GM12878 (cell line): Measurements from ENCODE around the gene KCNQ1.

ENCODE experiments used
- CEBPB ChIP-seq, 2 experiments: fragments of 150-350 bp in 1 of 2; IDR thresholded peaks; 2 replicates each; pipeline ENCODE4 v1.6.1; 2012 to 2014; ENCODE audit warnings: low read depth in 2 of 2, low read length in 2 of 2, borderline replicate concordance in 1 of 2, inconsistent platforms in 1 of 2
- POLR2A ChIP-seq: IDR thresholded peaks from 2 replicates; pipeline ENCODE4 v1.6.1; 2011; ENCODE audit warnings: low read depth, mild to moderate bottlenecking, low read length
- POLR2AphosphoS5 ChIP-seq: IDR thresholded peaks from 2 replicates; pipeline ENCODE4 v1.6.1; 2011; ENCODE audit warnings: mild to moderate bottlenecking, low read length, inconsistent platforms
- ZBED1 ChIP-seq: IDR thresholded peaks from 2 replicates; pipeline ENCODE4 v1.6.1; 2016; ENCODE audit warnings: borderline replicate concordance
- TF ChIP-seq, protein P1 (sequence below): IDR thresholded peaks from 2 replicates; pipeline ENCODE4 v1.6.1; 2012; ENCODE audit warnings: low read depth, low read length, improper control_type of control experiment

DNA sequence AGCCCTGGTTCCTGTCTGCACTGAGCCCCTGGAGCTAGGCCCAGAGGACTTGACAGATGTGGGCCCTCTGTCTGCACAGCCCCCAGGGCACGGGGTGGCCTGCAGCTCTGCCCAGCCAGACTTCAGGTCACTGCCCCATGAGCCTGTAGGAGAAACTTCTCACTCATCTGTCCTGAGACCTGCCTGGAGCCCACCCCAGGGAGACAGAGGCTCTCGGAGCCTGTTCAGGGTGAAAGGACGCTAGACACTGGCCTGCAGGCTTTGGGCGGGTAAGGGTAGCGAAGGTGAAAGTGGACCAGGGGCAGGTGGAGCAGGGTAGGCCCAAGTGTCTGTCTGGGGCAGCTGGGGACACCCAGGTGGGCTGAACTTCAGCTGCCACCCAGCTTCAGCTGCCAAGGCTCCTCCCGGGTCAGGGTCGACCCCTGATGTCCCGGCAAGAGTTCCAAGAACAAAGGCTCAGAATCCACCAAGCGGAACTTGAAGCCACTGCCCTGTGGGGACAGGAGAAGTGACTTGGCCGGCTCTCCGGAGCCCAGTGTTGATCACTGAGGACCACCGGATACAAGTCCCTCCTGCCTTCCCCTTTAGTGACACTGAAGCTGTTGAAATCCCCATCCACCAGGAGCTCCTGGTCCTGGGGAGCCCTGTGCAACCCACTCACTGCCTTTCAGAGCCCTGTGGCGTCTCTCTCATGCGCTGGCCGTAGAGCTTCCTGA is 90.3 kb downstream of the KCNQ1 start:
- TF ChIP-seq POLR2AphosphoS5 (no peak), CEBPB (IDR thresholded peaks at IDR 0.05; ENCODE audit: borderline replicate concordance in 1 of 2, low read depth in 2 of 2, low read length in 2 of 2) (no peak), POLR2A (no peak), ZBED1 (no peak)
- TF ChIP-seq, protein P1, sequence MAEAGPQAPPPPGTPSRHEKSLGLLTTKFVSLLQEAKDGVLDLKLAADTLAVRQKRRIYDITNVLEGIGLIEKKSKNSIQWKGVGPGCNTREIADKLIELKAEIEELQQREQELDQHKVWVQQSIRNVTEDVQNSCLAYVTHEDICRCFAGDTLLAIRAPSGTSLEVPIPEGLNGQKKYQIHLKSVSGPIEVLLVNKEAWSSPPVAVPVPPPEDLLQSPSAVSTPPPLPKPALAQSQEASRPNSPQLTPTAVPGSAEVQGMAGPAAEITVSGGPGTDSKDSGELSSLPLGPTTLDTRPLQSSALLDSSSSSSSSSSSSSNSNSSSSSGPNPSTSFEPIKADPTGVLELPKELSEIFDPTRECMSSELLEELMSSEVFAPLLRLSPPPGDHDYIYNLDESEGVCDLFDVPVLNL: no peak
